HG02610 (cell line): ENCODE data around the gene RBM44.

Experiments
- ATAC-seq: cut with Tn5 transposase; IDR thresholded peaks from one replicate; pipeline ENCODE4 v1.9.1; 2021; ENCODE audit warnings: mild to moderate bottlenecking, moderate library complexity; ENCODE audit not compliant: unreplicated experiment

Gene RBM44

GRCh38 chr2:237883951-237884446 is 85.4 kb downstream of the RBM44 start:
- ATAC-seq, result no peak

GRCh38 chr2:237884681-237885080 is 86.1 kb downstream of the RBM44 start:
- ATAC-seq, result no peak

- ATAC-seq, result no peak
Observed at GRCh38 chr2:237885111-237885930, 86.7 kb downstream of the RBM44 start.

GRCh38 chr2:237885931-237886684 is 87.5 kb downstream of the RBM44 start:
- no peak for ATAC-seq

GRCh38 chr2:237886685-237887481 is 88.3 kb downstream of the RBM44 start:
- no peak for ATAC-seq

GRCh38 chr2:237888389-237888788 is 89.8 kb downstream of the RBM44 start:
- ATAC-seq, result no peak

GRCh38 chr2:237889016-237889415 is 90.4 kb downstream of the RBM44 start:
- ATAC-seq, result no peak

GRCh38 chr2:237889811-237890210 is 91.2 kb downstream of the RBM44 start:
- ATAC-seq, result no peak
